SK-N-SH (cell line): ENCODE data around the gene GPR162. TPM values are rescaled to one million over a fixed set of nuclear protein-coding genes. Genes with fewer than 3 reads are reported as not detected.
"Not testable (repeated sequence)": the region's sequence is repeated elsewhere in the genome, so short reads cannot be mapped to it uniquely, and the experiment has no call there.

Experiments
- CTCF ChIA-PET: fragments of 300-600, 350-600 bp; formaldehyde crosslinking; extraction: SDS; loops from one replicate; lab custom pipeline; 2021; lab: Yijun Ruan, JAX
- POLR2A ChIA-PET: fragments of 350-600 bp; sonication (Branson Sonifier 250); formaldehyde crosslinking; extraction: SDS; loops from one replicate; lab custom pipeline; 2020; ENCODE audit warnings: antibody characterized with exemption, inconsistent platforms; lab: Yijun Ruan, JAX
- DNase-seq: peaks from one replicate; pipeline ENCODE4 v3.0.0; 2012
- H2AFZ ChIP-seq: fragments of 200-600 bp; sonication (generic); 2 replicates; pipeline ENCODE4 v1.8.1; 2016; ENCODE audit warnings: antibody characterized with exemption, mild to moderate bottlenecking, low read depth
- H3F3A ChIP-seq: fragments of 200-600 bp; sonication (generic); replicated peaks from 2 replicates; pipeline ENCODE3; 2016; ENCODE audit warnings: antibody characterized with exemption, mild to moderate bottlenecking; ENCODE audit not compliant: insufficient read depth
- H3K27ac ChIP-seq, 2 experiments: fragments of 200-500 bp in 1 of 2; fragments of 200-600 bp in 1 of 2; sonication (Bioruptor generic) in 1 of 2; sonication (generic), shearing (Covaris generic) in 1 of 2; 2 replicates each; pipeline versions ENCODE4 v1.5.1 to v1.6.1; 2014 to 2016; ENCODE audit warnings: low read depth in 2 of 2, inconsistent platforms in 1 of 2, low read length in 1 of 2, mild to moderate bottlenecking in 1 of 2, mixed read lengths in 1 of 2
- H3K27me3 ChIP-seq: fragments of 200-600 bp; sonication (generic), shearing (Covaris generic); 2 replicates; pipeline ENCODE4 v1.6.1; 2016; ENCODE audit warnings: mixed run types; ENCODE audit not compliant: insufficient read depth
- H3K36me3 ChIP-seq, 2 experiments: fragments of 200-500 bp in 1 of 2; fragments of 200-600 bp in 1 of 2; sonication (Bioruptor generic) in 1 of 2; sonication (generic) in 1 of 2; replicated peaks in 1 of 2; 2 replicates each; pipeline versions ENCODE3 to v1.5.1; 2014 to 2016; ENCODE audit warnings: low read length in 1 of 2, mild to moderate bottlenecking in 1 of 2; ENCODE audit not compliant: insufficient read depth in 2 of 2, control insufficient read depth in 1 of 2
- H3K4me1 ChIP-seq, 2 experiments: fragments of 200-500 bp in 1 of 2; fragments of 200-600 bp in 1 of 2; sonication (Bioruptor generic) in 1 of 2; sonication (generic), shearing (Covaris generic) in 1 of 2; 2 replicates each; pipeline versions ENCODE4 v1.5.1 to v1.6.1; 2014 to 2016; ENCODE audit warnings: low read depth in 1 of 2, low read length in 1 of 2, mixed run types in 1 of 2; ENCODE audit not compliant: insufficient read depth in 2 of 2, control insufficient read depth in 1 of 2
- H3K4me2 ChIP-seq: fragments of 200-600 bp; sonication (generic), shearing (Covaris generic); 2 replicates; pipeline ENCODE4 v1.6.1; 2017; ENCODE audit warnings: mixed run types
- H3K4me3 ChIP-seq, 2 experiments: fragments of 200-500 bp in 1 of 2; fragments of 200-600 bp in 1 of 2; sonication (Bioruptor generic) in 1 of 2; sonication (generic), shearing (Covaris generic) in 1 of 2; 2 replicates each; pipeline versions ENCODE4 v1.5.1 to v1.8.1; 2014 to 2016; ENCODE audit warnings: low read depth in 2 of 2, inconsistent platforms in 1 of 2, low read length in 1 of 2, mild to moderate bottlenecking in 1 of 2, mixed read lengths in 1 of 2, moderate library complexity in 1 of 2
- H3K79me2 ChIP-seq: fragments of 200-600 bp; sonication (generic); 2 replicates; pipeline ENCODE4 v1.8.1; 2017; ENCODE audit warnings: mild to moderate bottlenecking; ENCODE audit not compliant: insufficient read depth
- H3K9ac ChIP-seq: fragments of 200-600 bp; sonication (generic); 2 replicates; pipeline ENCODE4 v1.6.1; 2017; ENCODE audit warnings: mixed run types
- H3K9me2 ChIP-seq: fragments of 200-600 bp; sonication (generic); 2 replicates; pipeline ENCODE4 v1.6.1; 2017; ENCODE audit warnings: mixed run types
- H3K9me3 ChIP-seq: fragments of 200-600 bp; sonication (generic); 2 replicates; pipeline ENCODE4 v1.6.1; 2017; ENCODE audit warnings: mixed run types, mild to moderate bottlenecking, moderate library complexity
- H4K20me1 ChIP-seq: fragments of 200-600 bp; sonication (generic); 2 replicates; pipeline ENCODE4 v1.6.1; 2017; ENCODE audit warnings: mild to moderate bottlenecking, mixed run types; ENCODE audit not compliant: insufficient read depth
- CHD2 ChIP-seq: fragments of 150-350 bp; IDR thresholded peaks from 2 replicates; pipeline ENCODE4 v1.6.1; 2018; ENCODE audit warnings: low read length; ENCODE audit not compliant: partially characterized antibody
- ELF1 ChIP-seq: IDR thresholded peaks from 2 replicates; pipeline ENCODE4 v1.4.0; 2012
- EP300 ChIP-seq, 2 experiments: IDR thresholded peaks; 2 replicates each; pipeline versions ENCODE4 v1.4.0 to v1.6.1; 2012; ENCODE audit warnings: borderline replicate concordance in 1 of 2, low read depth in 1 of 2, low read length in 1 of 2
- GABPA ChIP-seq: IDR thresholded peaks from 2 replicates; pipeline ENCODE4 v1.4.0; 2012; ENCODE audit warnings: low read depth, mild to moderate bottlenecking
- NRF1 ChIP-seq: IDR thresholded peaks from 2 replicates; pipeline ENCODE4 v1.6.1; 2012; ENCODE audit warnings: low read depth, mild to moderate bottlenecking, low read length
- POLR2AphosphoS5 ChIP-seq: IDR thresholded peaks from 2 replicates; pipeline ENCODE4 v1.6.1; 2012; ENCODE audit warnings: low read depth, low read length
- RXRA ChIP-seq: IDR thresholded peaks from 2 replicates; pipeline ENCODE4 v1.4.0; 2012; ENCODE audit warnings: low read depth, mild to moderate bottlenecking, borderline replicate concordance
- SIN3A ChIP-seq: IDR thresholded peaks from 2 replicates; pipeline ENCODE4 v1.6.1; 2012; ENCODE audit warnings: low read depth, mild to moderate bottlenecking, low read length, moderate library complexity, borderline replicate concordance
- TAF1 ChIP-seq: IDR thresholded peaks from 2 replicates; pipeline ENCODE4 v1.6.1; 2012; ENCODE audit warnings: low read depth, mild to moderate bottlenecking, low read length, moderate library complexity, borderline replicate concordance
- WGBS: methylation state at CpG from one replicate; pipeline ENCODE4 v1.1.6; 2017; ENCODE audit warnings: low lambda C conversion rate; 5-methylcytosine and 5-hydroxymethylcytosine counted together
- polyA plus RNA-seq, 3 experiments: library from polyadenylated mRNA; depleted of rRNA; stranded (reverse); fragments of >200 nt; gene quantifications; 2 replicates each; pipeline ENCODE4 v1.2.3, GENCODE V29; 2012
- TF ChIP-seq, protein P1 (sequence below): IDR thresholded peaks from 2 replicates; pipeline ENCODE4 v1.4.0; 2012; ENCODE audit warnings: low read depth
- TF ChIP-seq, protein P2 (sequence below): IDR thresholded peaks from 2 replicates; pipeline ENCODE4 v1.4.0; 2012; ENCODE audit warnings: low read depth, borderline replicate concordance

GPR162 gene
- polyA plus RNA-seq, 1 of the 3 experiments (the other 2 are of a cell fraction) = 18.6 TPM

GRCh38 chr12:6873094-6874014, 51.7 kb downstream of the GPR162 start, which contains the start of gene SPSB2:
SPSB2 (minus strand) TSS chr12:6873303; CDS start chr12:6872901, 402 bp downstream.
- Histone ChIP-seq H4K20me1 (peaks cover 39% of the 10 kb centered on the region), H3K9ac (peak within 1 kb of the TSS; percentile 89), H3K9me3 (no peaks in the 10 kb centered on the region), H3K9me2 (no peaks in the 10 kb centered on the region), H3K4me2 (peak within 1 kb of the TSS; percentile 100), H3K4me1 (peaks cover 30 to 39% of the 10 kb centered on the region in 2 experiments), H3K36me3 (peaks cover 20 to 26% of the 10 kb centered on the region in 2 experiments), H3K79me2 (peaks cover 64% of the 10 kb centered on the region), H2AFZ (peak within 1 kb of the TSS; percentile 42), H3K27me3 (no peaks in the 10 kb centered on the region), H3K4me3 (peak within 1 kb of the TSS; percentile 64 to 91), H3F3A (peaks cover 38% of the 10 kb centered on the region), H3K27ac (peak within 1 kb of the TSS; percentile 69 to 84)
- CTCF ChIA-PET = interaction anchor here (0.9 to 10.9 kb wide), 42 partner anchors 10 to 357 kb away, joined by 3 to 164 read pairs (median 7); partner anchors contain the start of genes CDCA3, COPS7A, ENO2 and GNB3
- WGBS = 4% methylated on average over 19 of the region's 66 CpGs
- DNase-seq = peak; percentile 97
- POLR2A ChIA-PET = interaction anchor here (0.6 to 4.0 kb wide), 22 partner anchors 8 to 269 kb away, joined by 3 to 45 read pairs (median 4); partner anchors contain the start of genes C12orf57, CDCA3, COPS7A and ENO2
- TF ChIP-seq GABPA (peak; percentile 69), SIN3A (peak; percentile 49; the same call in 1 of the 2 replicates), ELF1 (peak; percentile 58; the same call in 1 of the 2 replicates), RXRA (no peak), NRF1 (no peak; the same call in 1 of the 2 replicates), POLR2AphosphoS5 (peak; percentile 76), TAF1 (peak; percentile 76), CHD2 (peak; percentile 62), EP300 (IDR thresholded peaks at IDR 0.05; ENCODE audit: borderline replicate concordance in 1 of 2, low read depth in 1 of 2, low read length in 1 of 2) (0 out of 4 replicates have a peak, but pooled peaks of 1 of the 2 experiments have one; percentile 30)
- TF ChIP-seq, protein P1, sequence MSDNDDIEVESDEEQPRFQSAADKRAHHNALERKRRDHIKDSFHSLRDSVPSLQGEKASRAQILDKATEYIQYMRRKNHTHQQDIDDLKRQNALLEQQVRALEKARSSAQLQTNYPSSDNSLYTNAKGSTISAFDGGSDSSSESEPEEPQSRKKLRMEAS = peak; percentile 36; the same call in 1 of the 2 replicates
- TF ChIP-seq, protein P2, sequence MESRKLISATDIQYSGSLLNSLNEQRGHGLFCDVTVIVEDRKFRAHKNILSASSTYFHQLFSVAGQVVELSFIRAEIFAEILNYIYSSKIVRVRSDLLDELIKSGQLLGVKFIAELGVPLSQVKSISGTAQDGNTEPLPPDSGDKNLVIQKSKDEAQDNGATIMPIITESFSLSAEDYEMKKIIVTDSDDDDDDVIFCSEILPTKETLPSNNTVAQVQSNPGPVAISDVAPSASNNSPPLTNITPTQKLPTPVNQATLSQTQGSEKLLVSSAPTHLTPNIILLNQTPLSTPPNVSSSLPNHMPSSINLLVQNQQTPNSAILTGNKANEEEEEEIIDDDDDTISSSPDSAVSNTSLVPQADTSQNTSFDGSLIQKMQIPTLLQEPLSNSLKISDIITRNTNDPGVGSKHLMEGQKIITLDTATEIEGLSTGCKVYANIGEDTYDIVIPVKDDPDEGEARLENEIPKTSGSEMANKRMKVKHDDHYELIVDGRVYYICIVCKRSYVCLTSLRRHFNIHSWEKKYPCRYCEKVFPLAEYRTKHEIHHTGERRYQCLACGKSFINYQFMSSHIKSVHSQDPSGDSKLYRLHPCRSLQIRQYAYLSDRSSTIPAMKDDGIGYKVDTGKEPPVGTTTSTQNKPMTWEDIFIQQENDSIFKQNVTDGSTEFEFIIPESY = no peak

- WGBS = 65% methylated on average over 9 of the region's 9 CpGs
- DNase-seq, H3K9me2 ChIP-seq, H3K27me3 ChIP-seq, H3K9me3 ChIP-seq: not testable (repeated sequence)
- peak overlapping the region; percentile 42 for H2AFZ ChIP-seq
- H4K20me1 ChIP-seq = peaks cover 33% of the 10 kb centered on the region
- H3K9ac ChIP-seq = peak overlapping the region; percentile 89
- H3K4me1 ChIP-seq = peaks cover 29 to 32% of the 10 kb centered on the region in 2 experiments
- peaks cover 19 to 26% of the 10 kb centered on the region in 2 experiments for H3K36me3 ChIP-seq
- H3K27ac ChIP-seq = peak overlapping the region; percentile 69 to 73
- ChIA-PET POLR2A (interaction anchor here (1.2 to 4.0 kb wide), 4 partner anchors 11 to 108 kb away, joined by 3 to 45 read pairs (median 16); partner anchors contain the start of genes CDCA3, PTMS and USP5), CTCF (interaction anchor here (1.2 to 7.5 kb wide), 6 partner anchors 9 to 65 kb away, joined by 3 to 85 read pairs (median 33); partner anchors contain the start of genes LRRC23 and P3H3)
- H3F3A ChIP-seq = peaks cover 35% of the 10 kb centered on the region
- H3K4me3 ChIP-seq = peak overlapping the region; percentile 64 to 91
- peaks cover 57% of the 10 kb centered on the region for H3K79me2 ChIP-seq
- peak overlapping the region; percentile 100 for H3K4me2 ChIP-seq
These were observed 52.4 kb downstream of the GPR162 start for GRCh38 chr12:6874015-6874368.

Other genes with a start within 250 kb of the GPR162 start
- gene CHD4, start 214.4 kb upstream of the GPR162 start, polyA plus RNA-seq (2012; rRNA removed) = 85.5 and 90.5 TPM in 2 replicates
- gene LPAR5, start 185.9 kb upstream of the GPR162 start, polyA plus RNA-seq (2012; rRNA removed) = 0.03 and 0.05 TPM in 2 replicates
- 0.71 and 0.88 TPM in 2 replicates for gene ACRBP, start 174.4 kb upstream of the GPR162 start, polyA plus RNA-seq (2012; rRNA removed)
- gene ING4, start 158.7 kb upstream of the GPR162 start, polyA plus RNA-seq (2012; rRNA removed) = 96.5 and 163 TPM in 2 replicates
- gene ZNF384, start 132.4 kb upstream of the GPR162 start, polyA plus RNA-seq (2012; rRNA removed) = 64.9 and 80.4 TPM in 2 replicates
- gene PIANP, start 121.0 kb upstream of the GPR162 start, polyA plus RNA-seq (2012; rRNA removed) = 5.9 and 9.9 TPM in 2 replicates
- gene COPS7A, start 97.8 kb upstream of the GPR162 start, polyA plus RNA-seq (2012; rRNA removed) = 191 and 231 TPM in 2 replicates
- 535 and 624 TPM in 2 replicates for gene MLF2, start 68.7 kb upstream of the GPR162 start, polyA plus RNA-seq (2012; rRNA removed)
- 391 and 661 TPM in 2 replicates for gene PTMS, start 55.5 kb upstream of the GPR162 start, polyA plus RNA-seq (2012; rRNA removed)
- 0.72 and 1.1 TPM in 2 replicates for gene LAG3, start 49.3 kb upstream of the GPR162 start, polyA plus RNA-seq (2012; rRNA removed)
- 0.02 TPM in 1 of 2 replicates, not detected in the other for gene CD4, start 32.3 kb upstream of the GPR162 start, polyA plus RNA-seq (2012; rRNA removed)
- 49.5 and 74.6 TPM in 2 replicates for gene P3H3, start 6.6 kb downstream of the GPR162 start, polyA plus RNA-seq (2012; rRNA removed)
- 12.9 and 13.8 TPM in 2 replicates for gene GNB3, start 19.1 kb downstream of the GPR162 start, polyA plus RNA-seq (2012; rRNA removed)
- 33.0 and 34.0 TPM in 2 replicates for gene CDCA3, start 29.5 kb downstream of the GPR162 start, polyA plus RNA-seq (2012; rRNA removed)
- gene USP5, start 30.3 kb downstream of the GPR162 start, polyA plus RNA-seq (2012; rRNA removed) = 97.2 and 100 TPM in 2 replicates
- 1,175 and 1,316 TPM in 2 replicates for gene TPI1, start 45.7 kb downstream of the GPR162 start, polyA plus RNA-seq (2012; rRNA removed)
- gene SPSB2, start 51.5 kb downstream of the GPR162 start, polyA plus RNA-seq (2012; rRNA removed) = 16.9 and 19.6 TPM in 2 replicates
- gene LRRC23, start 83.0 kb downstream of the GPR162 start, polyA plus RNA-seq (2012; rRNA removed) = 11.9 TPM in 2 replicates
- gene ENO2, start 92.8 kb downstream of the GPR162 start, polyA plus RNA-seq (2012; rRNA removed) = 50.6 and 56.9 TPM in 2 replicates
- gene ATN1, start 106.1 kb downstream of the GPR162 start, polyA plus RNA-seq (2012; rRNA removed) = 18.5 and 29.3 TPM in 2 replicates
- gene RNU7-1, start 122.0 kb downstream of the GPR162 start, polyA plus RNA-seq (2012; rRNA removed) = not detected in 2 replicates
- 560 and 659 TPM in 2 replicates for gene C12orf57, start 122.2 kb downstream of the GPR162 start, polyA plus RNA-seq (2012; rRNA removed)
- gene PTPN6, start 129.5 kb downstream of the GPR162 start, polyA plus RNA-seq (2012; rRNA removed) = 0.12 and 0.18 TPM in 2 replicates
- gene PHB2, start 148.8 kb downstream of the GPR162 start, polyA plus RNA-seq (2012; rRNA removed) = 386 and 447 TPM in 2 replicates
- 77.4 and 82.8 TPM in 2 replicates for gene EMG1, start 149.1 kb downstream of the GPR162 start, polyA plus RNA-seq (2012; rRNA removed)
- gene LPCAT3, start 196.7 kb downstream of the GPR162 start, polyA plus RNA-seq (2012; rRNA removed) = 23.8 and 29.2 TPM in 2 replicates
- 14.5 and 19.3 TPM in 2 replicates for gene C1S, start 238.9 kb downstream of the GPR162 start, polyA plus RNA-seq (2012; rRNA removed)